Gastrocnemius medialis (tissue), 4 donors: ENCODE measurements around the gene TMTC1.
A peak's percentile ranks its signal among the peaks of the same experiment; 100 is the strongest.

Source experiments
- POLR2A ChIP-seq, 2 donors: fragments of 450-650 bp; IDR thresholded peaks; one replicate each; pipeline ENCODE4 v1.6.1; 2017; ENCODE audit warnings: antibody characterized with exemption in 2 of 2, mild to moderate bottlenecking in 2 of 2, moderate library complexity in 2 of 2
- TF ChIP-seq, protein P1 (sequence below), 5 experiments: fragments of 450-650 bp in 3 of 5; fragments of 200-600 bp in 2 of 5; sonication (generic) in 2 of 5; IDR thresholded peaks in 4 of 5; conservative IDR thresholded peaks in 1 of 5; 1 replicate in 4 of 5; 2 replicates in 1 of 5; pipeline ENCODE4 v1.5.1; 2016 to 2019; ENCODE audit warnings: antibody characterized with exemption in 5 of 5, mild to moderate bottlenecking in 3 of 5, moderate library complexity in 3 of 5

DNA sequence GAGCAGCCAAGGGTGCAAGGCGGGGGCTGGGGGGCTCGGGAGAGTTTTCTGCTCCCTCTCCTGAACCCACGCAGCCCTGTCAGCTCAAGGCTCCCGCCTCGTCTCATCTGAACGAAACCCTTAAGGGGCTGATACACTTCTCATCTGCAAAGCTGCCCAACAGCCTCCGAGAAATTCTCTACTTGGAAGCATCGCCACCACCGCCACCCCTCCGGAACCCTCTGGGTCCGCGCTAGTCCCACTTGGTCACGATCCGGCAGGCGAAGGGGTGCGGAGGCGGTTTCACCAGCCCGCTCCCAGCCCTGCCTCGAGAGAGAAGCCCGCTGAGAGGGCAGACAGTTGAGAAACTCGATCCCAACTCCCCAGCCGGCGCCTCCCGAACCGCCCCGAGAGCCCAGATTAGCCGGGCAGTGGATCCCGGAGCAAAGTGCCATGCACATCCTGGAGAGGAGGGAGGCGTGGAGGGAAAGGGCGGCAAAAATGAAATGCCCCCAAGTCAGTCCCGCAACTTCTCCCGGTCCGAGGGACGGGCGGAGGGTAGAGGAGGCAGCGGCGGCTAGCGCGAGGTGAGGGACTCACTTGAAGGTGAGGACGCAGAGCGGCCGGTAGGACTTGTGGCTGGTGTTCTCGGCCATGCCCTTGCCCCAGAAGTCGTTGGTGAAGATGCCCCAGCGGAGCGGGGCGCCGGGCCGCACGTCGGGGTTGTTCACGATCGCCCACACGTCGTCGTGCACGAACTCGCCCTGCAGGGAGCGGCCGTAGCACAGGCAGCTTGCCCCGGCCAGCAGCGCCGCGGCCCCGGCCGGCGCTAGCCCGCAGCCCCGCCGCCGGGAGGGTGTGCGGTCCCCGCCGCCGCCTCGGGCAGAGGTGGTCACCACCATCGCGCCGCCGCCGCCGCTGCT is 620 bp downstream of the TMTC1 start:
- TF ChIP-seq, protein P1, sequence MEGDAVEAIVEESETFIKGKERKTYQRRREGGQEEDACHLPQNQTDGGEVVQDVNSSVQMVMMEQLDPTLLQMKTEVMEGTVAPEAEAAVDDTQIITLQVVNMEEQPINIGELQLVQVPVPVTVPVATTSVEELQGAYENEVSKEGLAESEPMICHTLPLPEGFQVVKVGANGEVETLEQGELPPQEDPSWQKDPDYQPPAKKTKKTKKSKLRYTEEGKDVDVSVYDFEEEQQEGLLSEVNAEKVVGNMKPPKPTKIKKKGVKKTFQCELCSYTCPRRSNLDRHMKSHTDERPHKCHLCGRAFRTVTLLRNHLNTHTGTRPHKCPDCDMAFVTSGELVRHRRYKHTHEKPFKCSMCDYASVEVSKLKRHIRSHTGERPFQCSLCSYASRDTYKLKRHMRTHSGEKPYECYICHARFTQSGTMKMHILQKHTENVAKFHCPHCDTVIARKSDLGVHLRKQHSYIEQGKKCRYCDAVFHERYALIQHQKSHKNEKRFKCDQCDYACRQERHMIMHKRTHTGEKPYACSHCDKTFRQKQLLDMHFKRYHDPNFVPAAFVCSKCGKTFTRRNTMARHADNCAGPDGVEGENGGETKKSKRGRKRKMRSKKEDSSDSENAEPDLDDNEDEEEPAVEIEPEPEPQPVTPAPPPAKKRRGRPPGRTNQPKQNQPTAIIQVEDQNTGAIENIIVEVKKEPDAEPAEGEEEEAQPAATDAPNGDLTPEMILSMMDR (IDR thresholded peaks at IDR 0.05 in 4 of 5, conservative IDR thresholded peaks at IDR 0.05 in 1 of 5) = no peak
- peak in 1 of 2 donors; percentile 7 for TF ChIP-seq POLR2A (IDR thresholded peaks at IDR 0.05)
